ENCODE data around the gene ALDOC.

ALDOC gene

DNA sequence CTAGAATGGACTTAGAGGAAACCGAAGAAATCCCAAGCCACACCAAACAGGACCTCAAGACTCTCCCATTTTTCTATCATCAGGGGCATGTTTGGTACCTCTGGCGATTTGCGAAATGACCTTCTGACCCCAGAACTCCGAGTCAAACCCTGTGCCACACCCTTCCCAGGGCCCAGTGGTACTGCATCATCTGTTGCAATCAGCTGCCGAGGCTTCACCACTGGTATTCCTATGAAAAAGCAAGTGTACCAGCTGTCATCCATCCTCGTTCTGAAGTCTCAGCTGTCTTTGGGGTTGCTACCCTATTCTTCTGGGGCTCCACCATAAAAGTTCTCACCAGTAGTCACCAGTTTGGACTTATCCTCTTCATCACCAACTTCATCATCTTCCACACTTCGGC is 39.6 kb upstream of the ALDOC start:
- Mint-ChIP-seq H3K4me3 (no peak overlapping the region), H3K27me3 (ENCODE audit: low read depth) (no peaks in the 10 kb centered on the region), H3K27ac (no peak overlapping the region), H3K4me1 (peaks cover 6% of the 10 kb centered on the region), H3K36me3 (ENCODE audit: low read depth) (peaks cover 71% of the 10 kb centered on the region), H3K9me3 (no peaks in the 10 kb centered on the region)
- TF ChIP-seq, protein P1, sequence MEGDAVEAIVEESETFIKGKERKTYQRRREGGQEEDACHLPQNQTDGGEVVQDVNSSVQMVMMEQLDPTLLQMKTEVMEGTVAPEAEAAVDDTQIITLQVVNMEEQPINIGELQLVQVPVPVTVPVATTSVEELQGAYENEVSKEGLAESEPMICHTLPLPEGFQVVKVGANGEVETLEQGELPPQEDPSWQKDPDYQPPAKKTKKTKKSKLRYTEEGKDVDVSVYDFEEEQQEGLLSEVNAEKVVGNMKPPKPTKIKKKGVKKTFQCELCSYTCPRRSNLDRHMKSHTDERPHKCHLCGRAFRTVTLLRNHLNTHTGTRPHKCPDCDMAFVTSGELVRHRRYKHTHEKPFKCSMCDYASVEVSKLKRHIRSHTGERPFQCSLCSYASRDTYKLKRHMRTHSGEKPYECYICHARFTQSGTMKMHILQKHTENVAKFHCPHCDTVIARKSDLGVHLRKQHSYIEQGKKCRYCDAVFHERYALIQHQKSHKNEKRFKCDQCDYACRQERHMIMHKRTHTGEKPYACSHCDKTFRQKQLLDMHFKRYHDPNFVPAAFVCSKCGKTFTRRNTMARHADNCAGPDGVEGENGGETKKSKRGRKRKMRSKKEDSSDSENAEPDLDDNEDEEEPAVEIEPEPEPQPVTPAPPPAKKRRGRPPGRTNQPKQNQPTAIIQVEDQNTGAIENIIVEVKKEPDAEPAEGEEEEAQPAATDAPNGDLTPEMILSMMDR (IDR thresholded peaks at IDR 0.05; ENCODE audit: unreplicated experiment in 3 of 3) = no peak

DNA sequence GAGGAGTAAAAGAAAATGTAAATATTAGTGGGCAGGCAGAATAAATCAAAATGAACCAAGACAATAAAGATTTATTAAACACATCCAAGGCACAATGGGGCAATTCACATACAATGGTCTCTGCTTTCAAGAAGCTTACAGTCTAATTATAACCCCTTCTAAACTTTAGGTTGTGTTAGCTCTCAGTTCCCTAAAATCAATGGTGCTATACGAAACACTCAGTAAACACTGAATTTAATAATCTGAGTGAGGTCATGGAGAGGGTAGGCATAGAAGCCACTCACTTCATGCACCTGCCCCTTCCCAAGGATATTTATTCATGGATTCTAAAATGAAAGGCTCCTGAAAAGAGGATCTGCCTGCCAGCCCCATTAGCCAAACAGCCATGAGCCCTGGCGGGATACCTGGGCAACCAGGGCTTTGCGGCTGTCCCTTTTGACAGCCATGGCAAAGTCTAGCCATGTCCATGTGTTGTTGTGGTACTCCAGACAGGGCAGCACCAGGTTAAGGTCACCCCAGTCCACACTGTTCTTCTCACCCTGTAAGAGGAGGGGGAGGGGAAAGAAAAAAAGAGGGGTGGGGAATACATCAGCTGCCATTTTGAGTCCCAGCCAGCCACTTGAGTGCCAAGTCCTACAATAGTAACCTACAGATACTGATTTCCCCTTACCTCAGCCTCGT is 38.7 kb upstream of the ALDOC start:
- Mint-ChIP-seq H3K4me3 (no peak overlapping the region), H3K4me1 (peaks cover 6% of the 10 kb centered on the region), H3K36me3 (ENCODE audit: low read depth) (peaks cover 68% of the 10 kb centered on the region), H3K9me3 (no peaks in the 10 kb centered on the region), H3K27ac (no peak overlapping the region), H3K27me3 (ENCODE audit: low read depth) (no peaks in the 10 kb centered on the region)
- TF ChIP-seq, protein P1 (IDR thresholded peaks at IDR 0.05; ENCODE audit: unreplicated experiment in 3 of 3) = no peak

DNA sequence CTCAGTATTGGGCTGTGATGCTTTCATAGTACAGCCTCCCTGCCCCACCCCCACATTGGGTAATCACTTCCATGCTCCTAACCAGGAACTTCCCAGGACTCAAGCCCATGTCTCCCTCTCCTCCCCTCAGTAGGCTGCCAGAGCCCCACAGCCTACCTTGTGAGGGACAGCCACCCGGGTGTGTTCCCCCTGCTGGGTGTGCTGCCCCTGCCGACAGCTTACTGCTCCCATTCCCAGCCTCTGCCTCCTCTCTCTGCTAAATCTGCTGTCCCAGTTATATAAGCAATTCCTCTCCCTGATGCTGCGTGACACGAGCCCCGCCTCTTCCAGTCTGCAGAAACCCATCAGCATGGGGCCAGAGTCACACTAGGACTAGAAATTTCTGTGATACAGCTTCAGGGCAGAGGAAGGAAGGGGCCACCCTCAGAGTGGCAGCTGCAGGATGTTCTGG is 37.3 kb upstream of the ALDOC start, which contains the start of gene RSKR:
Gene RSKR (minus strand): TSS at position 255 of the 451 bp plus-strand sequence. CDS start 24 bp downstream, at position 231.
- Mint-ChIP-seq H3K9me3 (no peaks in the 10 kb centered on the region), H3K36me3 (ENCODE audit: low read depth) (peaks cover 61% of the 10 kb centered on the region), H3K4me3 (no peak within 1 kb of the TSS), H3K4me1 (peaks cover 6% of the 10 kb centered on the region), H3K27me3 (ENCODE audit: low read depth) (no peaks in the 10 kb centered on the region), H3K27ac (peak within 1 kb of the TSS in 1 of 3 experiments; percentile 39)
- TF ChIP-seq, protein P1 (IDR thresholded peaks at IDR 0.05; ENCODE audit: unreplicated experiment in 3 of 3) = no peak

DNA sequence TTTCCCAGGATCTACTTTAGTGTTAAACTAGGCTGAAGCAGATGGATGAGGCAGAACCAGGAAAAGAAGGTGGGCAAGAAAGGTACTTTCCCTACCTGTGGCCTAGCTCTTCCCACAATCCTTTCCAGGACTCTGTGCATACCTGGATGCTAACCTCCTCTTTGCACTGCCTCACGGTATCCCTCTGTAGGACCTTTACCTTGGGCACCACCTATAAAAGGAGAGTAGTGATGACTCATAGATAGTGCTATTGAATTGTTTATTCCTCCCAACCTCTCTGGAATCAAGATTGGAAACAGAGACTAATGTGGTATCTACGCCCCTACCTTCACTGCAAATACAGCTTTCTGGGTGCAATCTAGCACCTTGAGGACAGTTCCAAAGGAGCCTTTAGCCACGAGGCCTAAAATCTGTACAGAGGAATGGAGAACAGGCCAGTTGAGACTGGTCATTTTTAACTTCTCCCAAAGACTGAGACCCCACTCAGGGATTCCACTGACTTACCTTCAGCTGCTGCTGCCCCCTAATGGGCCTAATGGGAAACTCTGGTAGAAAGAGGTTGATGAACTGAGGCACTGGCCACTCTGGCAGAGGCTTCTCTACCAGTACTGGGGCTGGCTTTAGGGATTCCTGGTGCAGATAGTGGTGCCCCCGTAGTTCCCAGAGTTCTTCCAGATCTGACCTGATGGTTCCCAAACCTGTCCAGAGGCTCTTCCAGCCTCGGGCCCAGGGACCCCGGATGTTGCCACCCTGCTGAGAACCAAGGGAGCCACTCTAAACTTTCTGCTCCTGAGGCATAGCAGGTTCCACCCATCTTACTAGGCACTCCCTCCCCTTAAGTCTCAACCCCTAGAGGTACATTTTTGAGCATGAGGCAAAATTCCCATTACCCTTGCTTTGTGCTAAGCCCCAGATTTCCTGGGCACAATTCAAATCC is 36.5 kb upstream of the ALDOC start:
- H3K9me3 Mint-ChIP-seq = no peaks in the 10 kb centered on the region

DNA sequence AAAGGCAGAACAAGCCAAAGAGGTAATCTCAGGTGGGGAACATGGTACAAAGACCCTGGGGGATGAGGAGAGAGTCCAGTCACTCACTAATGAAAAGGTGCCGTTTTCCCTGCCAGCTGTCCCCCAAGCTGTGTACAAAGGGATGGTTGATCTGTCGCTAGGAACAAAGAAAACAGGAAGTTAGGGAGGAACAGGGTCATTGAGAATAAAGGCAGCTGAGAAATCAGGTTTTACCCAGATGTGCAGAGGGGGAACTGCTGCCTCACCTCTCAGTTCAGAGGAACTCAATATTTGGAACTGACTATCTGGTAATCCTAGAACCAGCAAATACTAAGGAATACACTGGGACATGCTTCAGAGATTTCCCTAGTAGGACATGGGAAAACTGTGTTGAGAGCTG is 35.8 kb upstream of the ALDOC start:
- TF ChIP-seq, protein P1 (IDR thresholded peaks at IDR 0.05; ENCODE audit: unreplicated experiment in 3 of 3) = no peak
- peak overlapping the region in 1 of 3 experiments; percentile 39 for H3K27ac Mint-ChIP-seq

More for the DNA sequence above, 36.5 kb upstream of the ALDOC start:
- Mint-ChIP-seq H3K27ac (peak overlapping the region in 1 of 3 experiments; percentile 39), H3K36me3 (ENCODE audit: low read depth) (peaks cover 54% of the 10 kb centered on the region), H3K4me3 (no peak overlapping the region), H3K4me1 (peaks cover 6% of the 10 kb centered on the region), H3K27me3 (ENCODE audit: low read depth) (no peaks in the 10 kb centered on the region)
- TF ChIP-seq, protein P1 (IDR thresholded peaks at IDR 0.05; ENCODE audit: unreplicated experiment in 3 of 3) = peak; percentile 65 to 67 (median 66)

More for the DNA sequence above, 35.8 kb upstream of the ALDOC start:
- peaks cover 6% of the 10 kb centered on the region for H3K4me1 Mint-ChIP-seq
- H3K36me3 Mint-ChIP-seq (ENCODE audit: low read depth) = peaks cover 52% of the 10 kb centered on the region
- no peaks in the 10 kb centered on the region for H3K27me3 Mint-ChIP-seq (ENCODE audit: low read depth)
- H3K4me3 Mint-ChIP-seq = no peak overlapping the region
- no peaks in the 10 kb centered on the region for H3K9me3 Mint-ChIP-seq

Measured in nephron (organoid).